D721Med (cell line): Measurements from ENCODE around the gene CD276.

ENCODE experiments used
- DNase-seq: peaks from one replicate; pipeline ENCODE4 v3.0.0; 2011; ENCODE audit warnings: low spot score; ENCODE audit not compliant: insufficient read length
- FAIRE-seq: peaks from 2 replicates; lab custom pipeline; 2011; peaks lifted over from hg19 to GRCh38; lab: Jason Lieb, UNC
- TF ChIP-seq, protein P1 (sequence below): IDR thresholded peaks from 2 replicates; pipeline ENCODE4 v1.5.1; 2012; ENCODE audit warnings: mild to moderate bottlenecking, control low read depth; ENCODE audit not compliant: insufficient read depth; ENCODE audit errors: missing control alignments

The CD276 gene

DNA sequence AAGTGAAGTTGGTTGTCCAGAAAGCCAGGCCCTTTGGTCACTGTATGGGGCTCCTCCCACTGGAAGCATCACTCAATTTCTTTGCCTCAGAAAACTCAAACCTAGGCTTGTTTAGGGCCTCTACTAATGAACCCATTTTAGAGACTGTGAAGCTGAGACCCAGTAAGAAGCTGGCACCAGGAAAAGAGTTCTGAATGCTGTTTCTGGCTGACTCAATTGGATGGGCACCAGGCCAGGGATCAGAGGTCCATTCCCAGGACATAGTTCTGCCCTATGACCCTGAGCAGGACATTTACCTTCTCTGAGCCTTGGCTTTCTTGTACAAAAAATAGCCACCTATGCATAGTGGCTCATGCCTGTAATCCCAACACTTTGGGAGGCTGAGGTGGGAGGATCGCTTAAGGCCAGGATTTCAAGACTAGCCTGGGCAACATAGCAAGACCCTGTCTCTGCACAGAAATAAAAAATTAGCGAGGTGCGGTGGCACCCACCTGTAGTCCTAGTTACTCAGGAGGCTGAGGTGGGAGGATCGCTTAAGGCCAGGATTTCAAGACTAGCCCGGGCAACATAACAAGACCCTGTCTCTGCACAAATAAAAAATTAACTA, 30.6 kb downstream of the CD276 start:
- no peak for DNase-seq
- TF ChIP-seq, protein P1, sequence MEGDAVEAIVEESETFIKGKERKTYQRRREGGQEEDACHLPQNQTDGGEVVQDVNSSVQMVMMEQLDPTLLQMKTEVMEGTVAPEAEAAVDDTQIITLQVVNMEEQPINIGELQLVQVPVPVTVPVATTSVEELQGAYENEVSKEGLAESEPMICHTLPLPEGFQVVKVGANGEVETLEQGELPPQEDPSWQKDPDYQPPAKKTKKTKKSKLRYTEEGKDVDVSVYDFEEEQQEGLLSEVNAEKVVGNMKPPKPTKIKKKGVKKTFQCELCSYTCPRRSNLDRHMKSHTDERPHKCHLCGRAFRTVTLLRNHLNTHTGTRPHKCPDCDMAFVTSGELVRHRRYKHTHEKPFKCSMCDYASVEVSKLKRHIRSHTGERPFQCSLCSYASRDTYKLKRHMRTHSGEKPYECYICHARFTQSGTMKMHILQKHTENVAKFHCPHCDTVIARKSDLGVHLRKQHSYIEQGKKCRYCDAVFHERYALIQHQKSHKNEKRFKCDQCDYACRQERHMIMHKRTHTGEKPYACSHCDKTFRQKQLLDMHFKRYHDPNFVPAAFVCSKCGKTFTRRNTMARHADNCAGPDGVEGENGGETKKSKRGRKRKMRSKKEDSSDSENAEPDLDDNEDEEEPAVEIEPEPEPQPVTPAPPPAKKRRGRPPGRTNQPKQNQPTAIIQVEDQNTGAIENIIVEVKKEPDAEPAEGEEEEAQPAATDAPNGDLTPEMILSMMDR: no peak
- FAIRE-seq: no peak

DNA sequence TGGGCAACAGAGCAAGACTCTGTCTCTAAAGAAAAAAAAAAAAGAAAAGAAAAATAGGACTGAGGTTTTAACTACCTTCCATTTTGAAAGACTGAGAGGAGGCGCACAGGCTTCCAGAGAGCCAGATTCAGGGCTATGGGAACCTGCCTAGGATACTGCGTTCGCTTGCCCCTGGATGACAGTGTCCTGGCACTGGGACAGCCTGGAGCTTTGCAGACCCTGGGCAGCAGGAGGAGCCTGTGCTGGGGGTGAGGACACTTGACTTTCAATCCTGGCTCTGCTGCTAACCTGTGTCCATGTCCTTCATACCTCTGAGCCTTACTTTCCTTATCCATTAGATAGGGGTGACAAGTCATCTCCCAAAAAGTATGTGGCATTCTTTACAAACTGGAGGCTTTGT, 31.2 kb downstream of the CD276 start:
- FAIRE-seq (no peak), DNase-seq (no peak)
- TF ChIP-seq, protein P1: no peak

DNA sequence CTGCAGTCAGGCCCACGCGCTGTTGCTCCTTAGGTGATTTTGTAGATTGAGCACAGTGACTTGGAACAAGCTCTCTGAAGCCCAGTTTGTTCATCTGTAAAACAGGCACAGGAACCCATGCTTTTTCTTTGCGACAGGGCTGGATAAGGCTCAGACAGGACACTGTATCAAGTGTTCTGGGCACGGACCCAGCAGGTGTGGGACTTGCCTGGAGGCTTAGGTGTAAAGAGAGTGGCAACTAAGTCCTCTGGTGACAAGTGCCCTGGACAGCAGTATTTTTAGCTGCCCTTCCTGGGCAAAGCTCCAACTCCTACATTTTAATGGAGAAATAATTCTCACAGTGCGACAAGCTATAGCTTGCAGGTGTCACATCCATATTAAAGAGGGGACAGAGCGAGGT, 32.2 kb downstream of the CD276 start:
- FAIRE-seq (no peak), DNase-seq (no peak)
- TF ChIP-seq, protein P1: no peak

DNA sequence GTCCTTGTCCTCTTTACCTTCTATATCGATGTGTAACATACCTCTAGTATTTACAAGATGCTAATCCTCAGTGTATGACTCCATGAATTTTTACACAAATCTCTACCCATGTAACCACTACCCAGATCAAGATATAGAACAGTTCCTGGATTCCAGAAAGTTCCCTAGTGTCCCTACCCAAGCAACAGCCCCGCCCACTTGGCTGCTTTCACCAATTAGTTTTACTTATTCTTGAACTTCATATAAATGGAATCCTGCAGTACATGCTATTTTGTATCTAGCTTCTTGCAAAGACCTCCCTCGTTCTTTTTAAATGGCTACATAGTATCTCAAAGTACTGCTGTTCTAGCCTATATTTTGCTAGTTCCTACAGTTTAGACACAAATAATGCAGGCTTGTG, 33.0 kb downstream of the CD276 start:
- DNase-seq: no peak
- no peak for FAIRE-seq
- TF ChIP-seq, protein P1: no peak

DNA sequence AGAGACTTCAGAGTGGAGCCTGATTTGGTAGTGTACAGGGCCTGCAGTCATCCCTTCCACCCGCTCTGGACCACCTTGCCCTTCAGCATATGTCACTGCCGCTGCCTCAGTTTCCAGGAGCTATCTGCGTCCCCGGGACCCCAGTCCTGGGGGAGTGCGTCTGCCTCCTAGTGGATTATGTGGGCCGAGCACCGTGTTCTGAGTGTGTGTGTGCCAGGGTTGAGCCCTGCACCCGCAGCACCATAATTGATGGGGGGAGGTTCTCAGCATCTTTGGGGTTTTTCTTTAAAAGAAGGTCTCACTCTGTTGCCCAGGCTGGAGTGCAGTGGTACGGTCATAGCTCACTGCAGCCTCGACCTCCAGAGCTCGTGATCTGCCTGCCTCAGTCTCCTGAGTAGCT, 33.6 kb downstream of the CD276 start:
- TF ChIP-seq, protein P1: peak; percentile 16
- FAIRE-seq: no peak
- DNase-seq: no peak

DNA sequence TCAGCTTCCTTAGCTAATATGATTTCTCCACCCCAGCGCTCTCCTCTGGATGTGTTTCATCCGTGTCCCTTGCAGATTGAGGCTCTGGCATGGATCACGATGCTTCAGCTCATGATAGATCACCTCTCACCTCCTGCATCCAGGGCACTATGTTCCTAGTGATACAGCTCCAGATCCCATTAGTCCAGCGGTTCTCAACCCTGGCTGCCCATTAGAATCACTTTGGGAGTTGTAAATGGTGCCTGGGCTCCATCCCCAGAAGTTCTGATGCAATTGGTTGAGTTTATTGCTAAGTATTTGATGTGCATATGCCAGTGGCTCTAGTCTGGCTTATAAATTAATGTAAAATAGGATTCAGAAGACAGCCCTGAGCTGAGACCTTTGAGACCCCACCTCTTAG, 34.5 kb downstream of the CD276 start:
- FAIRE-seq: no peak
- no peak for DNase-seq

DNA sequence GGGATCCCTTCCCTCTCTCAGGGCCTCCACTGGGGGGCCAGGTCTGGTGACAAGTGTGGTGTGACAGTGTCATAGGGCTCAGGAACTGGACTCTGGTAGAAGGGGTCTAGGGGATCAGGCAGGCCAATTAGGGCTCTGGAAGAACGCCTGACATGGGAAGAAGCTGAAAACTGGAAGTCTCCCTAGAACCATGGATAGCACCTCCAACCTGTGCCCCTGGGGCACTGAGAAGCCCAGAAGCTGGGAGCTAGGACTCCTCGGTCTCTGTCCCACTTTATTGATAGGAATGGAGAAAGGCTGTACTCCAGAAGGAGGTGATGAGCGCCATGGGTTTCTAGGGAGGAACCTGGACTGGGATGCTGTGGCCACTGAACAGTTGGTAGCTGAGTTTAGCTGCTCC, 38.2 kb downstream of the CD276 start:
- DNase-seq (no peak), FAIRE-seq (no peak)
- TF ChIP-seq, protein P1: no peak

More for the DNA sequence above, 34.5 kb downstream of the CD276 start:
- TF ChIP-seq, protein P1: no peak
